ENCODE results near the gene ATP6V0C.

GRCh38 chr16:2500918-2501750 lies 12.6 kb upstream of the ATP6V0C start:
- TF ChIP-seq CTCF (IDR thresholded peaks at IDR 0.05), result peak; percentile 97 to 99 (median 99)
- TF ChIP-seq POLR2A (IDR thresholded peaks at IDR 0.05), result no peak
